KMS-11 (cell line): Measurements from ENCODE around the gene PRR23E.

ENCODE experiments used
- H2AFZ ChIP-seq: fragments of 200-600 bp; sonication (generic); 2 replicates; pipeline ENCODE4 v1.6.1; 2016; ENCODE audit warnings: antibody characterized with exemption, mixed run types, low read depth
- H3K27ac ChIP-seq: fragments of 200-600 bp; sonication (generic); 2 replicates; pipeline ENCODE4 v1.6.1; 2016; ENCODE audit warnings: mild to moderate bottlenecking, mixed run types
- H3K27me3 ChIP-seq: fragments of 200-600 bp; sonication (generic); 2 replicates; pipeline ENCODE4 v1.6.1; 2017; ENCODE audit warnings: mild to moderate bottlenecking, low read depth, mixed run types, moderate library complexity; ENCODE audit not compliant: insufficient read depth
- H3K36me3 ChIP-seq: fragments of 200-600 bp; sonication (generic); 2 replicates; pipeline ENCODE4 v1.6.1; 2017; ENCODE audit warnings: mild to moderate bottlenecking, mixed run types; ENCODE audit not compliant: insufficient read depth
- H3K4me1 ChIP-seq: fragments of 200-600 bp; sonication (generic); 2 replicates; pipeline ENCODE4 v1.6.1; 2016; ENCODE audit warnings: mild to moderate bottlenecking, low read depth, mixed run types; ENCODE audit not compliant: poor library complexity, severe bottlenecking
- H3K4me2 ChIP-seq: fragments of 200-600 bp; sonication (generic); 2 replicates; pipeline ENCODE4 v1.7.0; 2016; ENCODE audit warnings: mild to moderate bottlenecking, mixed run types
- H3K4me3 ChIP-seq: fragments of 200-600 bp; sonication (generic); IDR thresholded peaks from 2 replicates; pipeline ENCODE4 v1.6.1; 2017; ENCODE audit warnings: low read depth, low read length, mixed read lengths; ENCODE audit not compliant: insufficient read depth
- H3K79me2 ChIP-seq: fragments of 200-600 bp; sonication (generic); 2 replicates; pipeline ENCODE4 v1.6.1; 2016; ENCODE audit warnings: low read depth, mixed run types; ENCODE audit not compliant: insufficient read depth
- H3K9ac ChIP-seq: fragments of 200-600 bp; sonication (generic); 2 replicates; pipeline ENCODE4 v1.6.1; 2016; ENCODE audit warnings: mild to moderate bottlenecking, mixed run types
- H4K20me1 ChIP-seq: fragments of 200-600 bp; sonication (generic); 2 replicates; pipeline ENCODE4 v1.6.1; 2016; ENCODE audit warnings: mild to moderate bottlenecking, mixed run types; ENCODE audit not compliant: insufficient read depth
- CTCF ChIP-seq: fragments of 200-600 bp; sonication (generic); conservative IDR thresholded peaks from 2 replicates; pipeline ENCODE4 v1.6.1; 2017; ENCODE audit warnings: low read depth, mild to moderate bottlenecking, antibody characterized with exemption, low read length, moderate library complexity, mixed read lengths

Gene PRR23E

GRCh38 chr3:127165694-127166485 is 27.0 kb upstream of the PRR23E start:
- H3K4me3 ChIP-seq = no peak overlapping the region
- no peak overlapping the region for H3K27ac ChIP-seq
- no peaks in the 10 kb centered on the region for H3K79me2 ChIP-seq
- TF ChIP-seq CTCF = no peak
- no peak overlapping the region for H3K9ac ChIP-seq
- H3K4me2 ChIP-seq = no peak overlapping the region
- H4K20me1 ChIP-seq = no peaks in the 10 kb centered on the region
- no peaks in the 10 kb centered on the region; the same call in 1 of the 2 replicates for H3K27me3 ChIP-seq
- no peaks in the 10 kb centered on the region for H3K4me1 ChIP-seq
- no peaks in the 10 kb centered on the region for H3K36me3 ChIP-seq
- no peak overlapping the region for H2AFZ ChIP-seq

GRCh38 chr3:127166501-127167065 is 26.3 kb upstream of the PRR23E start:
- TF ChIP-seq CTCF = no peak
- Histone ChIP-seq H3K4me2 (no peak overlapping the region), H3K9ac (no peak overlapping the region), H2AFZ (no peak overlapping the region), H3K79me2 (no peaks in the 10 kb centered on the region), H4K20me1 (no peaks in the 10 kb centered on the region), H3K27me3 (no peaks in the 10 kb centered on the region; the same call in 1 of the 2 replicates), H3K4me1 (no peaks in the 10 kb centered on the region), H3K4me3 (no peak overlapping the region), H3K36me3 (no peaks in the 10 kb centered on the region), H3K27ac (no peak overlapping the region)

DNA sequence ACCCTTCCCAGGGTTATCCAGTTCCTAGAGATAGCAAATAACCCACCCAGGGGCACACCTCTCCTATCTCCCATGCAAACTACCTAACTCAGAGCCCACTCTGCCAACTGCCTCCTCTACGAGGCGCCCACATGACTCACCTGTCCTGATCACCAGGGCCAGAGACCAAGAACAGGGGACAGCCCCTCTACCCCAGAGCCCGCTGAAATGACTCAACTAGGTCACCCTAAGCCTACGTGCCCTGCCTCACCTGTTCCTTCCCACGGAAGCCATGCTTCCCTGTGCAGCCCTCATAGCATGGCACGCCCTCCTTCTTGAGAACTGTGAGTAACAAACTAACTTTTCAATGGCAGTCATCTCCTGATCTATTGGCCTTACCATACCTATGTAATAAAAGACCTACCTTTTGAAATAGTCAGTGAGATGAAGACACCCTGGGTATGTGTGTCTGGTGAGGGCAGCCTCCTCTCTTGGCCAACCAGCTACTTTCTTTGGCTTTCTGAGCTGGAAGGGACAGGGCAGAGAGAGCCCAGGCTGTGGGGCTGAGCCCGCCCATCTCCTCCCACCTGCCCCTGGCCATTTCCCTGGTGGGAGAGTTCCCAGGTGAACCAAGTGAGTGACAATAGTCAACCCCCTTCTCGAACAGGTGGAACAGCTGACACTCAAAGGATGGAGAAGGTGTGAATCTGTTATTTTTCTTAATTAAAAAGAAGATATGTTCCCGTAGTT is 25.5 kb upstream of the PRR23E start:
- no peak overlapping the region for H2AFZ ChIP-seq
- H3K4me1 ChIP-seq = no peaks in the 10 kb centered on the region
- no peak overlapping the region for H3K9ac ChIP-seq
- no peaks in the 10 kb centered on the region for H4K20me1 ChIP-seq
- no peak for TF ChIP-seq CTCF
- H3K27me3 ChIP-seq = no peaks in the 10 kb centered on the region; the same call in 1 of the 2 replicates
- no peak overlapping the region for H3K27ac ChIP-seq
- H3K36me3 ChIP-seq = no peaks in the 10 kb centered on the region
- H3K4me2 ChIP-seq = no peak overlapping the region
- H3K4me3 ChIP-seq = no peak overlapping the region
- no peaks in the 10 kb centered on the region for H3K79me2 ChIP-seq

GRCh38 chr3:127168271-127168670 is 24.7 kb upstream of the PRR23E start:
- TF ChIP-seq CTCF = no peak
- no peaks in the 10 kb centered on the region for H4K20me1 ChIP-seq
- H3K9ac ChIP-seq = no peak overlapping the region
- no peaks in the 10 kb centered on the region for H3K79me2 ChIP-seq
- no peaks in the 10 kb centered on the region for H3K36me3 ChIP-seq
- no peak overlapping the region for H2AFZ ChIP-seq
- H3K4me3 ChIP-seq = no peak overlapping the region
- H3K27ac ChIP-seq = no peak overlapping the region
- H3K27me3 ChIP-seq = no peaks in the 10 kb centered on the region; the same call in 1 of the 2 replicates
- H3K4me1 ChIP-seq = no peaks in the 10 kb centered on the region
- H3K4me2 ChIP-seq = no peak overlapping the region
